Neutrophil (primary cell): Measurements from ENCODE around the gene LRRC51.

Source experiments
- H3K27ac ChIP-seq: fragments of 200-600 bp; sonication (generic); 2 replicates; pipeline ENCODE4 v1.5.1; 2016; ENCODE audit warnings: mild to moderate bottlenecking, moderate library complexity
- H3K27me3 ChIP-seq: fragments of 200-600 bp; sonication (generic); 2 replicates; pipeline ENCODE4 v1.6.0; 2016; ENCODE audit warnings: mild to moderate bottlenecking
- H3K36me3 ChIP-seq: fragments of 200-600 bp; sonication (generic); 2 replicates; pipeline ENCODE4 v1.5.1; 2017
- H3K4me1 ChIP-seq, 2 experiments: fragments of 200-600 bp in 1 of 2; sonication (generic) in 1 of 2; 1 replicate in 1 of 2; 2 replicates in 1 of 2; pipeline versions ENCODE4 v1.5.1 to v1.6.1; 2013 to 2016; ENCODE audit warnings: low read depth in 1 of 2, low read length in 1 of 2, mild to moderate bottlenecking in 1 of 2, moderate library complexity in 1 of 2; ENCODE audit not compliant: control insufficient read depth in 1 of 2, insufficient read depth in 1 of 2
- H3K4me3 ChIP-seq, 2 experiments: fragments of 200-600 bp in 1 of 2; sonication (generic) in 1 of 2; 1 replicate in 1 of 2; 2 replicates in 1 of 2; pipeline ENCODE4 v1.5.1; 2013 to 2016; ENCODE audit warnings: low read depth in 1 of 2, low read length in 1 of 2, mild to moderate bottlenecking in 1 of 2, moderate library complexity in 1 of 2
- H3K9me3 ChIP-seq: fragments of 200-600 bp; sonication (generic); 2 replicates; pipeline ENCODE4 v1.5.1; 2016
- TF ChIP-seq, protein P1 (sequence below): fragments of 200-600 bp; sonication (generic); IDR thresholded peaks from 2 replicates; pipeline ENCODE4 v1.5.1; 2016; ENCODE audit warnings: antibody characterized with exemption

LRRC51 gene

DNA sequence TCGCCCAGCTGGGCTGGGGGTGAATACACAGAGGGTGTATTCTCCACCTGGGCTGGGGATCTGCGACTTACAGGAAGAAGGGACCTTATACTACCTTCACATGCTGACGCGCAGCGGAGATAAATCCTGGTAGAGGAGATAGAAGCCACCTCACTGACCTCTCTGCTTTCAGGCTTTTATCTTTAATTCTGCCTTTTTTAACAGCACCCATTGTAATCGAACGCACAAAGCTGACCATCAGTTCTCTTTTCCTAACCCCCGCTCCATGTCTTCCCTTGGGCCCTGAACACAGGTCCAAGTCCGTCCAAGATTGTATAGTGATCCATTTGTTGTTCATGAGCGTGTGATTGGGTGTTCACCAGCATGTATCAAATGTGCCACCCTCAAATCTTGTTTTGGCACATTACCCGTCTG lies 23.1 kb downstream of the LRRC51 start:
- no peaks in the 10 kb centered on the region for H3K27me3 ChIP-seq
- peaks cover 4% of the 10 kb centered on the region for H3K36me3 ChIP-seq
- no peaks in the 10 kb centered on the region for H3K9me3 ChIP-seq
- TF ChIP-seq, protein P1, sequence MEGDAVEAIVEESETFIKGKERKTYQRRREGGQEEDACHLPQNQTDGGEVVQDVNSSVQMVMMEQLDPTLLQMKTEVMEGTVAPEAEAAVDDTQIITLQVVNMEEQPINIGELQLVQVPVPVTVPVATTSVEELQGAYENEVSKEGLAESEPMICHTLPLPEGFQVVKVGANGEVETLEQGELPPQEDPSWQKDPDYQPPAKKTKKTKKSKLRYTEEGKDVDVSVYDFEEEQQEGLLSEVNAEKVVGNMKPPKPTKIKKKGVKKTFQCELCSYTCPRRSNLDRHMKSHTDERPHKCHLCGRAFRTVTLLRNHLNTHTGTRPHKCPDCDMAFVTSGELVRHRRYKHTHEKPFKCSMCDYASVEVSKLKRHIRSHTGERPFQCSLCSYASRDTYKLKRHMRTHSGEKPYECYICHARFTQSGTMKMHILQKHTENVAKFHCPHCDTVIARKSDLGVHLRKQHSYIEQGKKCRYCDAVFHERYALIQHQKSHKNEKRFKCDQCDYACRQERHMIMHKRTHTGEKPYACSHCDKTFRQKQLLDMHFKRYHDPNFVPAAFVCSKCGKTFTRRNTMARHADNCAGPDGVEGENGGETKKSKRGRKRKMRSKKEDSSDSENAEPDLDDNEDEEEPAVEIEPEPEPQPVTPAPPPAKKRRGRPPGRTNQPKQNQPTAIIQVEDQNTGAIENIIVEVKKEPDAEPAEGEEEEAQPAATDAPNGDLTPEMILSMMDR, result no peak
- peaks cover 50 to 51% of the 10 kb centered on the region in 2 experiments for H3K4me1 ChIP-seq
- H3K27ac ChIP-seq, result peak overlapping the region; percentile 95
- H3K4me3 ChIP-seq, result peak overlapping the region; percentile 66 to 78

DNA sequence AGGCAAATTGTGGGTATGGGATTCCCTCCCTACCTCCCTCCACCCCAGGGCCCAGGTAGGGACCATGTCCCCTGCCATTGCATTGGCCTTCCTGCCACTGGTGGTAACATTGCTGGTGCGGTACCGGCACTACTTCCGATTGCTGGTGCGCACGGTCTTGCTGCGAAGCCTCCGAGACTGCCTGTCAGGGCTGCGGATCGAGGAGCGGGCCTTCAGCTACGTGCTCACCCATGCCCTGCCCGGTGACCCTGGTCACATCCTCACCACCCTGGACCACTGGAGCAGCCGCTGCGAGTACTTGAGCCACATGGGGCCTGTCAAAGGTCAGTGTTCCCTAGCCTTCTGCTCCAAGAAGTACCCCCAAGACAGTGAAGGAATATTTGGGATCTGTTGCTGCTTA lies 25.2 kb downstream of the LRRC51 start, which contains the start of gene TOMT:
TOMT (plus strand) TSS at position 37 of the 400 bp plus-strand sequence; CDS start at position 65, 28 bp downstream.
- Histone ChIP-seq H3K4me1 (peaks cover 29 to 31% of the 10 kb centered on the region in 2 experiments), H3K27me3 (no peaks in the 10 kb centered on the region), H3K36me3 (no peaks in the 10 kb centered on the region), H3K4me3 (no peak within 1 kb of the TSS), H3K9me3 (no peaks in the 10 kb centered on the region), H3K27ac (peak within 1 kb of the TSS; percentile 95)
- TF ChIP-seq, protein P1, result no peak

DNA sequence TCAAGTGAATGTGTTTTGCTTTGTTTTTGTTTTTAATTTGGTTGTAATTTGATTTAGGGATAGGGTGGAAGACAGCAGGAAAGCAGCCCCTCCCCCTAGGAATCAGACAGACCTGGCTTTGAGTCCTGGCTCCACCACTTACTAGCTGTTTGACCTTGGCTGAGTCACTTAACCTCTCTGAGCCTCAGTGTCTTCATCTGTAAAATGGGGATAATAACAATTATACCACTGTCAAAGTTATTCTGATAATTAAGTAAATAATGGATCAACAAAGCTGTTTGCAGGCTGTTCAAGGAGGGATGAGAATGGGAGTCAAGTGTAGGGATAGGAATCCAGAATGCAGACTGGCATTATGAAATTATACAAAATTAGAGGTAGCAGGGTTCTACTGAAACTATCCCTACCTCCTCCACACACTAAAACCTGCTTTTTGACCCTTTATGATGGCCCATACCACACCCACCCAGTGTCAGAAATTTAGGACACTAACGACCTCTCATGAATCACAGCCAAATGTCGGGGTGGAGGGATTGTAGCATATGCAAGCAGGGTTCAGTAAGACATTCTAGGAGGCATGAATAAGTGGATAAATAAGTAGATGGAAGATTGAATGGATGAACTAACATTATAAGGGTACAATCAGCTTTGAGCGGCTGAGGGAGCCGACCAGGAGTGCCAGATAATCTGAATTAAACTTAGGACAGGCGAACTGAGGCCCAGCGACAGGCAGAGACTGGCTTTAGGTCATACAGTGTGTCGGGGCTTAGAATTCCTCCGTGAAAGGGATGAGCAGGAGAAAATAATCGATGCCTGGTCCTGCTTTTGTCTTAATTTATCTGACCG lies 30.9 kb downstream of the LRRC51 start:
- H3K4me3 ChIP-seq, result peak overlapping the region; percentile 67 to 78

DNA sequence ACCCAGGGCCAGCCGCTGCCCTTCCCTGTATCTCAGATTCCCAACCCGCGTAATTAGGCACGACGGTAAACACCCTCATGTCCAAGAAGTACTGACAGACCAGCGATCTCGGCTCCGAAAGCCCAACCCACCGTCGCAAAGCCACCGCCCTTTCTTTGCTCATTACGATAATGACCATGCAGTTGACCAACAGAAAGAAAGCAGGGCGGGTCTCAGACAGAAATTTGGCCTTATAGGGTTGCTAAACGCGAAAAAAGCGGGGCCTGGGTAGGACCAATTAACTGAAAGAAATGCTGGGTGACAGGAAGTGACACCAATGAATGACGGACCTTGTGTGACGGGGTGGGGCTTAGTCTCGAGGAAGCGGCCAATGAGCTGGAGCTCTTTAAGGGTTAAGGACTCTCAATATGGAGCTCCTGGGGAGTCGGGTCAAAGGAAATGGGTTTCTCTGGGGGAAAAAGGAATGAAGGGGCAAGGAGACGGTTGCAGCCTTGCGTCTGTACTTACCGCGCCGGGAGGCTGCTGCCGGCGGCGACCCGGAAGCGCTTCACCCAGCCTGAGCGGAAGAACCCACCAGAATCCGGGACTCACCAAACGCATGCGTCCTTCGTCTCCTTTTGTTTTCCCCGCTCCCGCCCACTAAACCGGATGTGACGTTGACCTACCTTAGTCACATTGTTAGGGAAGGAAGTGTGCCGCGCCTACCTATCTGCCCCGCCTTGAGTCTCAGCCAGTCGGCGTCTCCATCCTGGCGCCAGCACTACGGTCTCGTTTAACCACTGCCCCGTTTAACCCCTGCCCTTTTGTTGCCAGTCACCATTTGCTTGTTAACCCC lies 31.7 kb downstream of the LRRC51 start, which contains the start of gene ANAPC15:
ANAPC15 (minus strand) TSS at position 553 of the 835 bp plus-strand sequence. CDS start 1,419 bp downstream, outside the sequence.
- no peaks in the 10 kb centered on the region for H3K36me3 ChIP-seq
- no peaks in the 10 kb centered on the region for H3K9me3 ChIP-seq
- TF ChIP-seq, protein P1, result peak; percentile 29
- H3K4me1 ChIP-seq, result peaks cover 58 to 59% of the 10 kb centered on the region in 2 experiments
- no peaks in the 10 kb centered on the region for H3K27me3 ChIP-seq
- H3K27ac ChIP-seq, result peak within 1 kb of the TSS; percentile 98
- peak within 1 kb of the TSS; percentile 67 to 78 for H3K4me3 ChIP-seq

More for the DNA sequence above, 30.9 kb downstream of the LRRC51 start:
- Histone ChIP-seq H3K27ac (peak overlapping the region; percentile 98), H3K4me1 (peaks cover 50 to 51% of the 10 kb centered on the region in 2 experiments), H3K9me3 (no peaks in the 10 kb centered on the region), H3K36me3 (no peaks in the 10 kb centered on the region), H3K27me3 (no peaks in the 10 kb centered on the region)
- TF ChIP-seq, protein P1, result no peak

DNA sequence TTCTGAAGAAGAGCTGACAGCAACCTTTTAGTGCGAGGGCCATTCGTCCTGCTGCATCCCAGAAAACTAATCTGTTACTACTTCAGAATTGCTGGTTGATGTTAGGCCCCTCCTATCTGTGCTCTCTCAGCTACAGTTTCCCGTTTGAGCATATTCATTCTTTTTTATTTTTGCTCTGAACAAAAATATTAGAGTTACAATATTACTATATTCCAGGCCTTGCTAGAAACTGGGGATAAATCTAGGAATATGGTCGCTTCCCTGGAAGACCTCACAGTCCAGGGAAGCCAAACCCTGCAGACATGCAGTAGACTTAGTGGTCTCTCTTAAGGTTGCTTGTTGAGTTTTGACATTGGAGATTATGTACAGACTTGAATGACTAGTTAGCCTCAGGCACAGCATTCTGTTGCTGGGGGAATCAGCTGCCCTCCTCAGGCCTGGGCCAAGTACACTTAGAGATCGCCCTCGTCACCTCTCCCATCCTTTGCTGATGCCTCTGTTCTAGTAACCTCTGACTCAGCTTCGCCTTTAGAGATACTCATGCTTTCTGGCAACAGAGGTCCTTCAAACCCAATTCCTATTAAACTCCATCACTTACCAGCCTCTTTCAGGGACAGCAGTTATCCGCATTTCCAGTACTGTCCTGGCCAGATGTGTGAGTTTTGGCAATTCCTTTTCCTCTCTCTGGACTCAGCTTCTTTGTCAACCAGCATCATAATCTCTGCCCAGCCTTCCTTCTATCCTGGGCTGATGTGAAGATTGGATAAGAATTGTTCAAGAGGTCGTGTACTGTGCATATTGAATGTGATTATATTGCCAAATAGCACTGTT lies 32.5 kb downstream of the LRRC51 start:
- Histone ChIP-seq H3K36me3 (no peaks in the 10 kb centered on the region), H3K27me3 (no peaks in the 10 kb centered on the region), H3K27ac (peak overlapping the region; percentile 98), H3K9me3 (no peaks in the 10 kb centered on the region), H3K4me3 (peak overlapping the region; percentile 67 to 78), H3K4me1 (peaks cover 66 to 68% of the 10 kb centered on the region in 2 experiments)
- TF ChIP-seq, protein P1, result no peak
